HepG2 (cell line): ENCODE data around the gene PIP5K1C. TPM values are rescaled to one million over a fixed set of nuclear protein-coding genes. Genes with fewer than 3 reads are reported as not detected.

Experiments
- ATAC-seq: fragments of 200-7000 bp; cut with Tn5 transposase; 3 replicates; pipeline ENCODE4 v1.9.1; 2020; ENCODE audit warnings: mild to moderate bottlenecking, moderate library complexity
- BruUV-seq: library from RNA; stranded (reverse); fragments of 400-500 nt; replicated peaks from 2 replicates; lab custom pipeline; 2021; lab: Mats Ljungman, UMichigan
- CTCF ChIA-PET: fragments of 300-600 bp; formaldehyde crosslinking; extraction: SDS; loops from one replicate; lab custom pipeline; 2021; ENCODE audit warnings: low total read pairs, inconsistent platforms, low intra/inter-chr PET ratio; lab: Yijun Ruan, JAX
- POLR2A ChIA-PET: fragments of 350-600 bp; sonication (Branson Sonifier 250); formaldehyde crosslinking; loops from one replicate; lab custom pipeline; 2020; ENCODE audit warnings: antibody characterized with exemption, inconsistent platforms; lab: Yijun Ruan, JAX
- DNase-seq: peaks from one replicate; pipeline ENCODE4 v3.0.0-alpha.2; 2015; ENCODE audit warnings: low spot score
- FAIRE-seq: peaks from 3 replicates; lab custom pipeline; 2011; peaks lifted over from hg19 to GRCh38; lab: Jason Lieb, UNC
- H2AFZ ChIP-seq: one replicate; pipeline ENCODE4 v1.6.1; 2011; ENCODE audit warnings: low read length, inconsistent platforms
- H3K27ac ChIP-seq: fragments of 300-600 bp; 3 replicates; pipeline ENCODE4 v1.8.0; 2011; ENCODE audit warnings: mixed run types, mild to moderate bottlenecking, mixed read lengths, low read length, inconsistent platforms; ENCODE audit not compliant: insufficient read depth; ENCODE audit errors: extremely low read length
- H3K27me3 ChIP-seq, 2 experiments: fragments of 200-600 bp in 1 of 2; 2 replicates in 1 of 2; 3 replicates in 1 of 2; pipeline versions ENCODE4 v1.6.0 to v1.8.0; 2011; ENCODE audit warnings: low read length in 2 of 2, mild to moderate bottlenecking in 2 of 2, moderate library complexity in 2 of 2, inconsistent platforms in 1 of 2; ENCODE audit not compliant: insufficient read depth in 2 of 2, control insufficient read depth in 1 of 2
- H3K36me3 ChIP-seq, 2 experiments: fragments of 200-600 bp in 1 of 2; replicated peaks in 1 of 2; 2 replicates in 1 of 2; 3 replicates in 1 of 2; pipeline versions ENCODE4 v1.5.1 to v1.8.0; 2011; ENCODE audit warnings: low read length in 2 of 2, inconsistent platforms in 1 of 2; ENCODE audit not compliant: insufficient read depth in 2 of 2, control insufficient read depth in 1 of 2
- H3K4me1 ChIP-seq: 2 replicates; pipeline ENCODE4 v1.5.1; 2012; ENCODE audit warnings: low read length, inconsistent platforms; ENCODE audit not compliant: insufficient read depth
- H3K4me2 ChIP-seq: 2 replicates; pipeline ENCODE4 v1.6.0; 2011; ENCODE audit warnings: low read depth, low read length, inconsistent platforms
- H3K4me3 ChIP-seq, 3 experiments: fragments of 200-600 bp in 1 of 3; sonication (generic), shearing (Covaris generic) in 1 of 3; replicated peaks in 1 of 3; 2 replicates each; pipeline ENCODE4 v1.5.1; 2011 to 2016; ENCODE audit warnings: low read length in 3 of 3, inconsistent platforms in 2 of 3, low read depth in 2 of 3, mild to moderate bottlenecking in 2 of 3, control low read depth in 1 of 3, mixed read lengths in 1 of 3; ENCODE audit not compliant: insufficient read depth in 1 of 3
- H3K79me2 ChIP-seq: one replicate; pipeline ENCODE4 v1.6.1; 2011; ENCODE audit warnings: low read length, inconsistent platforms; ENCODE audit not compliant: insufficient read depth
- H3K9ac ChIP-seq: 2 replicates; pipeline ENCODE4 v1.6.0; 2011; ENCODE audit warnings: mild to moderate bottlenecking, low read depth, low read length, inconsistent platforms; ENCODE audit not compliant: insufficient read depth
- H3K9me3 ChIP-seq: 2 replicates; pipeline ENCODE4 v1.5.1; 2012; ENCODE audit warnings: mild to moderate bottlenecking, low read length
- H4K20me1 ChIP-seq: 2 replicates; pipeline ENCODE4 v1.6.0; 2011; ENCODE audit warnings: inconsistent platforms, mild to moderate bottlenecking, low read length, moderate library complexity; ENCODE audit not compliant: insufficient read depth
- CCAR2 ChIP-seq: fragments of 200-400 bp; formaldehyde crosslinking; optimal IDR thresholded peaks from 2 replicates; pipeline ENCODE3; 2018; ENCODE audit warnings: low read depth, mild to moderate bottlenecking, low read length, moderate library complexity
- NFIC ChIP-seq: IDR thresholded peaks from 2 replicates; pipeline ENCODE4 v1.6.1; 2012; ENCODE audit warnings: mild to moderate bottlenecking, low read length, inconsistent platforms
- NKX3-1 ChIP-seq: sonication (generic); formaldehyde crosslinking; IDR thresholded peaks from 2 replicates; pipeline ENCODE4 v1.5.0; 2020; ENCODE audit warnings: missing genetic modification reagents
- SMARCE1 ChIP-seq: fragments of 450-650 bp; IDR thresholded peaks from 2 replicates; pipeline ENCODE4 v1.6.1; 2017; ENCODE audit warnings: borderline replicate concordance
- TBX2 ChIP-seq: sonication (generic); formaldehyde crosslinking; IDR thresholded peaks from 2 replicates; pipeline ENCODE4 v1.5.0; 2020; ENCODE audit warnings: missing genetic modification reagents, mild to moderate bottlenecking, borderline replicate concordance
- TP53 ChIP-seq: sonication (generic); formaldehyde crosslinking; conservative IDR thresholded peaks from 2 replicates; pipeline ENCODE4 v1.4.0; 2020; ENCODE audit warnings: missing genetic modification reagents
- ZBTB38 ChIP-seq: sonication (generic); formaldehyde crosslinking; IDR thresholded peaks from 2 replicates; pipeline ENCODE4 v1.5.1; 2020; ENCODE audit warnings: mild to moderate bottlenecking, missing genetic modification reagents
- ZNF724P ChIP-seq: sonication (generic); formaldehyde crosslinking; IDR thresholded peaks from 2 replicates; pipeline ENCODE4 v1.8.0; 2022; ENCODE audit warnings: missing genetic modification reagents, borderline replicate concordance
- ZNF746 ChIP-seq: sonication (generic); formaldehyde crosslinking; IDR thresholded peaks from 2 replicates; pipeline ENCODE4 v1.8.0; 2022; ENCODE audit warnings: mild to moderate bottlenecking, missing genetic modification reagents
- ZSCAN29 ChIP-seq: sonication (generic); formaldehyde crosslinking; conservative IDR thresholded peaks from 2 replicates; pipeline ENCODE4 v1.4.0; 2020; ENCODE audit warnings: mild to moderate bottlenecking, missing genetic modification reagents
- WGBS: methylation state at CpG from one replicate; pipeline ENCODE4 v1.1.6; 2017; ENCODE audit warnings: low lambda C conversion rate; 5-methylcytosine and 5-hydroxymethylcytosine counted together
- in situ Hi-C: cut with HindIII; loops from 2 replicates; pipeline ENCODE4 v1.10.0; 2017; ENCODE audit warnings: low pct_unique_long_range_greater_than_20kb; ENCODE audit not compliant: extremely low pct_ligation_motif_present
- intact Hi-C: fragments of 100-400 bp; cut with micrococcal nuclease; formaldehyde crosslinking; loops from one replicate; pipeline ENCODE4 v1.10.0; 2022; ENCODE audit not compliant: unreplicated experiment
- polyA plus RNA-seq, 8 experiments: library from polyadenylated mRNA; depleted of rRNA in 3 of 8; stranded (reverse) in 7 of 8; unstranded in 1 of 8; fragments of >200 nt; fragmentation: Illumina TruSeq in 4 of 8; extraction: Trizol in 4 of 8; gene quantifications; 2 replicates each; pipeline versions ENCODE4 v1.2.1 to v1.2.3, GENCODE V29; 2011 to 2016; ENCODE audit warnings: low read depth in 4 of 8, missing spikeins in 1 of 8, mixed read lengths in 1 of 8; ENCODE audit not compliant: insufficient read depth in 1 of 8
- total RNA-seq, 5 experiments: library from RNA; depleted of rRNA; stranded (reverse); fragments of >200 nt; fragmentation: Illumina TruSeq; extraction: Trizol; gene quantifications; 2 replicates each; pipeline ENCODE4 v1.2.3, GENCODE V29; 2016; ENCODE audit warnings: low read depth in 1 of 5
- TF ChIP-seq, protein P1 (sequence below): sonication (generic); formaldehyde crosslinking; IDR thresholded peaks from 2 replicates; pipeline ENCODE4 v1.4.0; 2020; ENCODE audit warnings: missing genetic modification reagents
- TF ChIP-seq, protein P2 (sequence below): sonication (generic); formaldehyde crosslinking; IDR thresholded peaks from 2 replicates; pipeline ENCODE4 v1.5.1; 2020; ENCODE audit warnings: missing genetic modification reagents, mild to moderate bottlenecking, borderline replicate concordance

PIP5K1C gene
- total and polyA plus RNA-seq, 2 of the 13 experiments (the other 11 are each of a cell fraction or from before 2014, with no cell fraction given) = 3.6 to 4.3 TPM

- H3K27me3 ChIP-seq = no peaks in the 10 kb centered on the region
- no peak overlapping the region for H3K4me2 ChIP-seq
- H3K4me3 ChIP-seq = no peak overlapping the region
- FAIRE-seq (no peak), DNase-seq (no peak), ATAC-seq (no peak)
- peaks cover 22% of the 10 kb centered on the region for H3K4me1 ChIP-seq
- H3K27ac ChIP-seq = no peak overlapping the region
- no peak overlapping the region for H2AFZ ChIP-seq
- no peak for TF ChIP-seq TP53 (CRISPR knock-in tag)
- 0 out of 2 replicates have a peak, but pooled peaks have one; percentile 26 for TF ChIP-seq ZBTB38
- TF ChIP-seq, all 625 proteins: peak for 1
- peaks cover 5% of the 10 kb centered on the region for H3K79me2 ChIP-seq
- H3K9me3 ChIP-seq = no peaks in the 10 kb centered on the region
- H4K20me1 ChIP-seq = peaks cover 8% of the 10 kb centered on the region; the same call in 1 of the 2 replicates
- intact Hi-C loops (no loop called here), in situ Hi-C loops (no loop called here)
- WGBS = 92% methylated on average over 16 of the region's 16 CpGs
- CTCF ChIA-PET = no interaction called here
- no peaks in the 10 kb centered on the region for H3K36me3 ChIP-seq
- no peak overlapping the region for H3K9ac ChIP-seq
- POLR2A ChIA-PET = no interaction called here
- no TSS peak for BruUV-seq
Measured at GRCh38 chr19:3691372-3691716, 8.9 kb downstream of the PIP5K1C start.

DNA sequence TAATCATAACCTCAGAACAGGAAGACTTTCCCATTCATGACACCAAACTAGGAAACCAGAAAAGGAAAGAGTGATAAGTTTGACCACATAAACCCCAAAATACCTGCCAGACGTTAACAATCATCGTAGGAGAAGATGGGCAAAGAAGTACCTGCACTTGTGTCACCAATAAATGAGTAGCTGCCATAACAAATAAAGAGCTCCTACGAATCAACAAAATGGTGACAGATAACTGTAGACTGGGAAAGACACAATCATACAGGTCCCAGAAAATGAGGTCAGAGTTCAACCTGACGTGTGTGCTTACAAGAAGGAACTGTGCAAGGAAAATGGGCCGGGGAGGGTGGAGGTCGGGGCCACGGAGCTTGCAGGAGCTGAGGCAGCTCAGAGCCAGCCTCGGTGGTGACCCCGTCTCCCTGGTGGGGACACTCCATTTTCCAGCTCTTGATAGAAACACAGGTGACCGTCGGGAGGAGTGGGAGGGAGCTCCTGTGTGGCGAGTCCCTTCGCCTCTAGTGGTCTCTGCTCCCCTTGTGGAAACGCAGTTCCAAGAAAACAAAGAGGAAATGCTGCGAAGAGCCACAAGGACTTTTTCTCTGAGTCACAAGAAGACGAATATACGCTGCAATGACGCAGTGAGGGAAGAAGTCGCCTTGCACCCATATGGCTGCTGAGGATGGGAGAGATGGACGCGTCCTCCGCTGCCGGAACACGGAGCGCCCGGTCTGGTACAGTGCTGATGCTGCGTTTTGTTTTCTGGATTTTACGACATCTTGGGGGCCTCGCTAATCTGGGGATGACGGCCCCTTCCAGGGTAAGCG lies 9.5 kb downstream of the PIP5K1C start:
- POLR2A ChIA-PET = interaction anchor here (0.8 to 1.2 kb wide), 2 partner anchors 17 to 20 kb away, joined by 3 read pairs; partner anchors contain the start of gene TJP3
- no peak for FAIRE-seq
- Histone ChIP-seq H3K9ac (no peak overlapping the region), H3K79me2 (peaks cover 3% of the 10 kb centered on the region), H3K4me1 (peaks cover 22% of the 10 kb centered on the region), H3K9me3 (no peaks in the 10 kb centered on the region), H3K27me3 (no peaks in the 10 kb centered on the region), H3K4me2 (no peak overlapping the region), H3K4me3 (no peak overlapping the region), H4K20me1 (peaks cover 3% of the 10 kb centered on the region; the same call in 1 of the 2 replicates), H3K36me3 (no peaks in the 10 kb centered on the region), H2AFZ (no peak overlapping the region), H3K27ac (no peak overlapping the region)
- no TSS peak for BruUV-seq
- ATAC-seq = no peak
- intact Hi-C loops (no loop called here), in situ Hi-C loops (no loop called here)
- CTCF ChIA-PET = no interaction called here
- DNase-seq = no peak
- 90% methylated on average over 31 of the region's 31 CpGs for WGBS
- TF ChIP-seq NKX3-1 (CRISPR knock-in tag) = no peak
- TF ChIP-seq TBX2 (CRISPR knock-in tag) = no peak
- TF ChIP-seq NFIC = no peak
- TF ChIP-seq SMARCE1 = no peak
- no peak for TF ChIP-seq ZNF724P (CRISPR knock-in tag)
- TF ChIP-seq, protein P1, sequence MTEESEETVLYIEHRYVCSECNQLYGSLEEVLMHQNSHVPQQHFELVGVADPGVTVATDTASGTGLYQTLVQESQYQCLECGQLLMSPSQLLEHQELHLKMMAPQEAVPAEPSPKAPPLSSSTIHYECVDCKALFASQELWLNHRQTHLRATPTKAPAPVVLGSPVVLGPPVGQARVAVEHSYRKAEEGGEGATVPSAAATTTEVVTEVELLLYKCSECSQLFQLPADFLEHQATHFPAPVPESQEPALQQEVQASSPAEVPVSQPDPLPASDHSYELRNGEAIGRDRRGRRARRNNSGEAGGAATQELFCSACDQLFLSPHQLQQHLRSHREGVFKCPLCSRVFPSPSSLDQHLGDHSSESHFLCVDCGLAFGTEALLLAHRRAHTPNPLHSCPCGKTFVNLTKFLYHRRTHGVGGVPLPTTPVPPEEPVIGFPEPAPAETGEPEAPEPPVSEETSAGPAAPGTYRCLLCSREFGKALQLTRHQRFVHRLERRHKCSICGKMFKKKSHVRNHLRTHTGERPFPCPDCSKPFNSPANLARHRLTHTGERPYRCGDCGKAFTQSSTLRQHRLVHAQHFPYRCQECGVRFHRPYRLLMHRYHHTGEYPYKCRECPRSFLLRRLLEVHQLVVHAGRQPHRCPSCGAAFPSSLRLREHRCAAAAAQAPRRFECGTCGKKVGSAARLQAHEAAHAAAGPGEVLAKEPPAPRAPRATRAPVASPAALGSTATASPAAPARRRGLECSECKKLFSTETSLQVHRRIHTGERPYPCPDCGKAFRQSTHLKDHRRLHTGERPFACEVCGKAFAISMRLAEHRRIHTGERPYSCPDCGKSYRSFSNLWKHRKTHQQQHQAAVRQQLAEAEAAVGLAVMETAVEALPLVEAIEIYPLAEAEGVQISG (CRISPR knock-in tag) = no peak
- no peak for TF ChIP-seq CCAR2
- TF ChIP-seq, protein P2, sequence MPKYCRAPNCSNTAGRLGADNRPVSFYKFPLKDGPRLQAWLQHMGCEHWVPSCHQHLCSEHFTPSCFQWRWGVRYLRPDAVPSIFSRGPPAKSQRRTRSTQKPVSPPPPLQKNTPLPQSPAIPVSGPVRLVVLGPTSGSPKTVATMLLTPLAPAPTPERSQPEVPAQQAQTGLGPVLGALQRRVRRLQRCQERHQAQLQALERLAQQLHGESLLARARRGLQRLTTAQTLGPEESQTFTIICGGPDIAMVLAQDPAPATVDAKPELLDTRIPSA = no peak
- TF ChIP-seq ZNF746 = no peak
- TF ChIP-seq ZSCAN29 (CRISPR knock-in tag) = no peak
